Esophagus muscularis mucosa (tissue), 4 donors: ENCODE measurements around the gene TANC1.

Experiments
- CTCF ChIP-seq, 3 experiments: fragments of 200-600 bp in 2 of 3; fragments of 450-650 bp in 1 of 3; sonication (generic) in 2 of 3; IDR thresholded peaks; one replicate each; pipeline ENCODE4 v1.5.1; 2017 to 2019; ENCODE audit warnings: antibody characterized with exemption in 3 of 3, mild to moderate bottlenecking in 2 of 3, moderate library complexity in 1 of 3
- EP300 ChIP-seq: sonication (generic); formaldehyde crosslinking; IDR thresholded peaks from one replicate; pipeline ENCODE4 v1.6.1; 2017; ENCODE audit warnings: antibody characterized with exemption
- POLR2A ChIP-seq: fragments of 450-650 bp; IDR thresholded peaks from one replicate; pipeline ENCODE4 v1.6.1; 2017; ENCODE audit warnings: antibody characterized with exemption, moderate library complexity, mild to moderate bottlenecking, low read depth
- POLR2AphosphoS5 ChIP-seq, 2 donors: sonication (generic); formaldehyde crosslinking; IDR thresholded peaks; one replicate each; pipeline ENCODE4 v1.6.1; 2017; ENCODE audit warnings: antibody characterized with exemption in 2 of 2

GRCh38 chr2:159076241-159076640, 107.8 kb downstream of the TANC1 start:
- no peak for TF ChIP-seq POLR2AphosphoS5 (IDR thresholded peaks at IDR 0.05)
- no peak for TF ChIP-seq CTCF (IDR thresholded peaks at IDR 0.05)
- no peak for TF ChIP-seq POLR2A
- no peak for TF ChIP-seq EP300
